ENCODE results near the gene TBX4. TPM values are rescaled to one million over a fixed set of nuclear protein-coding genes. Genes with fewer than 3 reads are reported as not detected.
A peak's percentile ranks its signal among the peaks of the same experiment; 100 is the strongest.

Gene TBX4
- total and polyA plus RNA-seq, 2 experiments from 2014 or later = not detected

DNA sequence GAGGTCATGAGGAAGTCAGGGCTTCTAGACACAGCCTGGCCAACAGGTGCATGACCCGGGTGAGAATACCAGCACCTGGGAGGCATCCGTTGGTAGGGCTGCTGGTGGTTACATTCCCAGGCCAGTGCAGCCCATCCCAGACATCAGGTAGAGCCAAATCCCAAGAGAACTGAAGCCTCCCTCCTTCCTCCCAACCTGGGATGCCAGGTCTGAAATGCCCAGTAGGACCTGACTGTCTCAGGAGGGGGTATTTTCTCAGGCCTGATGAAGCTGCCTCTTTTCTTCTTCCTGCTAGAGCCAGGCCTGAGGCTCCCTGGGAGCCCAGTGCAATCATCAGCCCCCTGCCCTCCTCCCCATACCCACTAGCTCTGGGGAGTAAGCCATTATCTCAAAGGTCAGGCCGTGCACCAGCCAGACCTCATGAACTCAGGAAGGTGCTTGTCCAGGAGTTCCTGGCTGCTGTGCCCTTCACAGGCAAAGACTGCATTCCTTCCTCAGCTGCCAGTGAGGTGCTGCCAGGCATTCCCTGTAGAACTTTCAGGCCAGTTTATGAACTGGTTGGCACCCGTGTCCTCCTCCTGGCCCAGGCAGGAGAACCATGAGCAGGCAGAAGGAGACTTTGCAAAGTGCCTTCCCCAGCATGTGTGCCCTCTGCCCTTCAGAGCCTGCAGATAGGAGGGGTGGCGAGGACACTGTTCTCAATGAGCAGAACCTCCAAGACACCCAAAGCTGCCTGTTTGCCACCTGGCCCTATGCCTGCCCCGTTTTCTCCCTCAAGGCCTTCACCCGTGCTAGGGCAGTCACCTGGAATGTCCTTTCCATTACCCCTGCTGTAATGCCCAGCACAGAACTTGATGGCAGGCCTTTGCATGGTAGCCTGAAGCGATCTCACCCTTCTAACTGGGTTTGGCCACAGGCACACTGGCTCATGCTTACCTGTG is 45.0 kb upstream of the TBX4 start:
- H3K4me2 ChIP-seq (ENCODE audit: unreplicated experiment) = no peak overlapping the region
- no peak for TF ChIP-seq EZH2 (IDR thresholded peaks at IDR 0.05; ENCODE audit: insufficient read depth, poor library complexity, severe bottlenecking)
- TF ChIP-seq EZH2phosphoT487 (IDR thresholded peaks at IDR 0.05; ENCODE audit: insufficient read depth, low read depth) = no peak
- peaks cover 29% of the 10 kb centered on the region for H3K79me2 ChIP-seq (ENCODE audit: insufficient read depth)
- H3K27me3 ChIP-seq (replicated peaks; ENCODE audit: insufficient read depth) = no peaks in the 10 kb centered on the region
- no peaks in the 10 kb centered on the region; the same call in 1 of the 2 replicates for H3K36me3 ChIP-seq (ENCODE audit: low read depth)
- no peaks in the 10 kb centered on the region for H4K20me1 ChIP-seq (ENCODE audit: insufficient read depth)
- H3K27ac ChIP-seq = no peak overlapping the region
- H3K4me1 ChIP-seq (ENCODE audit: insufficient read depth) = no peaks in the 10 kb centered on the region
- in situ Hi-C loops (cut with MboI) = no loop called here
- H3K9me3 ChIP-seq (ENCODE audit: low read depth) = no peaks in the 10 kb centered on the region
- H3K4me3 ChIP-seq = no peak overlapping the region
- no peak overlapping the region for H2AFZ ChIP-seq
- no peak for DNase-seq
- H3K9ac ChIP-seq = no peak overlapping the region
- peaks cover 7% of the 10 kb centered on the region; the same call in 1 of the 2 replicates for H3F3A ChIP-seq (ENCODE audit: insufficient read depth)
- 80 to 90% methylated on average over 7 to 8 of the region's 8 CpGs for WGBS, 2 experiments (ENCODE audit: low coverage in 1 of 2, low lambda C conversion rate in 2 of 2, missing lambda C conversion rate in 2 of 2)
- H3K9me2 ChIP-seq (ENCODE audit: insufficient read depth) = no peaks in the 10 kb centered on the region

GRCh38 chr17:61408151-61409041 is 43.8 kb upstream of the TBX4 start:
- peak overlapping the region; percentile 90; the same call in 1 of the 2 replicates for H2AFZ ChIP-seq
- H3F3A ChIP-seq (ENCODE audit: insufficient read depth) = peaks cover 7% of the 10 kb centered on the region; the same call in 1 of the 2 replicates
- no peaks in the 10 kb centered on the region for H3K9me2 ChIP-seq (ENCODE audit: insufficient read depth)
- H3K9ac ChIP-seq = peak overlapping the region; percentile 83; the same call in 1 of the 2 replicates
- no peak overlapping the region for H3K4me2 ChIP-seq (ENCODE audit: unreplicated experiment)
- TF ChIP-seq EZH2phosphoT487 (IDR thresholded peaks at IDR 0.05; ENCODE audit: insufficient read depth, low read depth) = no peak
- TF ChIP-seq EZH2 (IDR thresholded peaks at IDR 0.05; ENCODE audit: insufficient read depth, poor library complexity, severe bottlenecking) = no peak
- no peak overlapping the region for H3K4me3 ChIP-seq
- H3K27ac ChIP-seq = no peak overlapping the region
- DNase-seq = no peak
- H3K36me3 ChIP-seq (ENCODE audit: low read depth) = no peaks in the 10 kb centered on the region; the same call in 1 of the 2 replicates
- no peaks in the 10 kb centered on the region for H3K9me3 ChIP-seq (ENCODE audit: low read depth)
- H4K20me1 ChIP-seq (ENCODE audit: insufficient read depth) = no peaks in the 10 kb centered on the region
- H3K4me1 ChIP-seq (ENCODE audit: insufficient read depth) = no peaks in the 10 kb centered on the region
- H3K79me2 ChIP-seq (ENCODE audit: insufficient read depth) = peaks cover 17% of the 10 kb centered on the region
- in situ Hi-C loops (cut with MboI) = no loop called here
- 89 to 93% methylated on average over 31 to 41 of the region's 41 CpGs for WGBS, 2 experiments (ENCODE audit: low coverage in 1 of 2, low lambda C conversion rate in 2 of 2, missing lambda C conversion rate in 2 of 2)
- no peaks in the 10 kb centered on the region for H3K27me3 ChIP-seq (replicated peaks; ENCODE audit: insufficient read depth)

DNA sequence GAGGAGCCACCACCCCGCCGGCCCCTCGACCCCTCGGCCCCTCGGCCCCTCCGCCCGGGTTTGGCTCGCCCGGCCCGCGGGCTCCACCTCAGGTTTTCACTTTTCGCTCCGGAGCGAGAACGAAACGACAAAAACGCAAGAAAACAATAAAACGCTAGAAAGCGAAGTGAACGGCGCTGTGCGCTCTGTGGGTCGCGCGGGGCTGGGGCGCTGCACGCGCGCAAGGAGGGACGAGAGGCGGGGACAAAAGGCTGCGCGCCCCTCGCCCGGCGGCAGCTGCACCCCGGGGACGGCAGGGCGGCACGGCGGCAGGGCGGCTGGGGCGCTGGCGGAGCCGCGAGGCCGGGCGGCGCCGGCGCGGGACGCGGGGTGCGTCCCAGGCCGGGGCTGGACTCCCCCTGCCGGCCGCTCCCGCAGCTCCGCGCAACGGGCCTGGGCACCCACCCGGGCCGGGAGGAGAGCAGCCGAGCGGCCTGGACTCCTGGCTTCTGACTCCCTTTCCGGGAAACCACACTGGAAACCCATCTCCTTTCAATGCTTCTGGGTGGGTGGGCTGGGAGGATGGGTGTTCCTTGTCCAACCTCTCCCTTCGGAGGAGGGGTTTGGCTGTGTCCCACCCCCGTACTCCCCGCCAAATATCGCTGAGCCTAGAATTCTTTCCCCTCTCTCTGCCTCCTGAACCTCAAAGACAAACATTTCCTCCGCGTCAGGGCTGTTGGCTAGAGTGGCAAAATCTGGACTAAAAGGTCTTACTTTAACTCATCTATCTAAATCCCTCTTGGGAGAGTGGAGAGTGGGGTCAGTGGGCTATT is 42.7 kb upstream of the TBX4 start:
- no peaks in the 10 kb centered on the region for H3K9me3 ChIP-seq (ENCODE audit: low read depth)
- peaks cover 6% of the 10 kb centered on the region for H3K79me2 ChIP-seq (ENCODE audit: insufficient read depth)
- H4K20me1 ChIP-seq (ENCODE audit: insufficient read depth) = no peaks in the 10 kb centered on the region
- H2AFZ ChIP-seq = peak overlapping the region; percentile 90
- peak overlapping the region; percentile 83 for H3K9ac ChIP-seq
- H3K4me3 ChIP-seq = peak overlapping the region; percentile 83
- no peaks in the 10 kb centered on the region for H3K36me3 ChIP-seq (ENCODE audit: low read depth)
- no peaks in the 10 kb centered on the region for H3K9me2 ChIP-seq (ENCODE audit: insufficient read depth)
- H3F3A ChIP-seq (ENCODE audit: insufficient read depth) = peaks cover 7% of the 10 kb centered on the region; the same call in 1 of the 2 replicates
- H3K27ac ChIP-seq = peak overlapping the region; percentile 29; the same call in 1 of the 2 replicates
- in situ Hi-C loops (cut with MboI) = no loop called here
- H3K4me1 ChIP-seq (ENCODE audit: insufficient read depth) = no peaks in the 10 kb centered on the region
- peak; percentile 90 for DNase-seq
- no peaks in the 10 kb centered on the region for H3K27me3 ChIP-seq (replicated peaks; ENCODE audit: insufficient read depth)
- no peak for TF ChIP-seq EZH2phosphoT487 (IDR thresholded peaks at IDR 0.05; ENCODE audit: insufficient read depth, low read depth)
- TF ChIP-seq EZH2 (IDR thresholded peaks at IDR 0.05; ENCODE audit: insufficient read depth, poor library complexity, severe bottlenecking) = no peak
- WGBS, 2 experiments (ENCODE audit: low coverage in 1 of 2, low lambda C conversion rate in 2 of 2, missing lambda C conversion rate in 2 of 2) = 2 to 4% methylated on average over 44 to 68 of the region's 73 CpGs
- peak overlapping the region; percentile 94 for H3K4me2 ChIP-seq (ENCODE audit: unreplicated experiment)
